Panc1 (cell line): ENCODE data around the gene CERT1. TPM values are rescaled to one million over a fixed set of nuclear protein-coding genes. Genes with fewer than 3 reads are reported as not detected.

ENCODE experiments used
- ATAC-seq: fragments of 200-7000 bp; cut with Tn5 transposase; 2 replicates; pipeline ENCODE4 v1.9.1; 2020; ENCODE audit warnings: mild to moderate bottlenecking, moderate library complexity
- BruUV-seq: library from RNA; stranded (reverse); fragments of 400-500 nt; replicated peaks from 2 replicates; lab custom pipeline; 2021; lab: Mats Ljungman, UMichigan
- CTCF ChIA-PET: fragments of 300-600 bp; sonication (Branson Sonifier 250); formaldehyde crosslinking; loops from one replicate; lab custom pipeline; 2022; ENCODE audit warnings: antibody characterized with exemption; lab: Charles Lee
- POLR2A ChIA-PET: fragments of 300-600 bp; sonication (Branson Sonifier 250); formaldehyde crosslinking; loops from one replicate; lab custom pipeline; 2022; ENCODE audit warnings: antibody characterized with exemption; lab: Charles Lee
- DNase-seq: peaks from one replicate; pipeline ENCODE4 v3.0.0-alpha.2; 2010; ENCODE audit warnings: low read depth, low spot score
- H3K27ac ChIP-seq: 2 replicates; pipeline ENCODE4 v1.5.1; 2011; ENCODE audit warnings: mild to moderate bottlenecking, low read length, inconsistent platforms
- H3K27me3 ChIP-seq: fragments of 200-500 bp; sonication (Bioruptor generic); 2 replicates; pipeline ENCODE4 v1.6.0; 2014; ENCODE audit warnings: low read length, inconsistent platforms; ENCODE audit not compliant: control insufficient read depth, insufficient read depth
- H3K36me3 ChIP-seq: fragments of 200-500 bp; sonication (Bioruptor generic); 2 replicates; pipeline ENCODE4 v1.5.1; 2014; ENCODE audit warnings: inconsistent platforms, mild to moderate bottlenecking, low read length, moderate library complexity; ENCODE audit not compliant: control insufficient read depth, insufficient read depth
- H3K4me1 ChIP-seq: 2 replicates; pipeline ENCODE4 v1.5.1; 2011; ENCODE audit warnings: inconsistent platforms, mild to moderate bottlenecking, low read length, moderate library complexity; ENCODE audit not compliant: control insufficient read depth, insufficient read depth
- H3K4me3 ChIP-seq, 2 experiments: 2 replicates each; pipeline ENCODE4 v1.5.1; 2011 to 2012; ENCODE audit warnings: low read depth in 2 of 2, low read length in 2 of 2, mild to moderate bottlenecking in 2 of 2, inconsistent platforms in 1 of 2, moderate library complexity in 1 of 2
- H3K9me3 ChIP-seq: fragments of 200-500 bp; sonication (Bioruptor generic); 2 replicates; pipeline ENCODE4 v1.5.1; 2014; ENCODE audit warnings: low read depth, mild to moderate bottlenecking, inconsistent platforms, low read length, moderate library complexity; ENCODE audit not compliant: control insufficient read depth, insufficient read depth
- CTCF ChIP-seq: fragments of 450-650 bp; IDR thresholded peaks from 2 replicates; pipeline ENCODE4 v1.5.1; 2017; ENCODE audit warnings: mild to moderate bottlenecking
- POLR2AphosphoS5 ChIP-seq: IDR thresholded peaks from 2 replicates; pipeline ENCODE4 v1.6.1; 2012; ENCODE audit warnings: mild to moderate bottlenecking, low read depth, low read length, moderate library complexity
- REST ChIP-seq, 2 experiments: IDR thresholded peaks; 2 replicates each; pipeline ENCODE4 v1.6.1; 2011 to 2012; ENCODE audit warnings: low read depth in 2 of 2, control low read depth in 1 of 2, low read length in 1 of 2, mild to moderate bottlenecking in 1 of 2, moderate library complexity in 1 of 2; ENCODE audit not compliant: insufficient read depth in 1 of 2
- SIN3A ChIP-seq: IDR thresholded peaks from 2 replicates; pipeline ENCODE4 v1.6.1; 2012; ENCODE audit warnings: low read depth, mild to moderate bottlenecking, low read length, moderate library complexity, borderline replicate concordance; ENCODE audit not compliant: insufficient read depth
- TCF7L2 ChIP-seq: IDR thresholded peaks from 2 replicates; pipeline ENCODE4 v1.6.1; 2011; ENCODE audit warnings: mild to moderate bottlenecking, low read depth, low read length, inconsistent platforms
- in situ Hi-C: cut with HindIII; loops from 2 replicates; pipeline ENCODE4 v1.10.0; 2016; ENCODE audit warnings: low sequenced_read_pairs, low pct_unique_long_range_greater_than_20kb
- intact Hi-C: fragments of 100-400 bp; cut with micrococcal nuclease; formaldehyde crosslinking; loops from one replicate; pipeline ENCODE4 v1.10.0; 2022; ENCODE audit not compliant: unreplicated experiment
- total RNA-seq: library from RNA; stranded (reverse); gene quantifications from one replicate; pipeline ENCODE4 v1.2.1, GENCODE V29; 2021; ENCODE audit not compliant: unreplicated experiment

Gene CERT1
- total RNA-seq, 1 experiment from 2014 or later, result 26.7 TPM

DNA sequence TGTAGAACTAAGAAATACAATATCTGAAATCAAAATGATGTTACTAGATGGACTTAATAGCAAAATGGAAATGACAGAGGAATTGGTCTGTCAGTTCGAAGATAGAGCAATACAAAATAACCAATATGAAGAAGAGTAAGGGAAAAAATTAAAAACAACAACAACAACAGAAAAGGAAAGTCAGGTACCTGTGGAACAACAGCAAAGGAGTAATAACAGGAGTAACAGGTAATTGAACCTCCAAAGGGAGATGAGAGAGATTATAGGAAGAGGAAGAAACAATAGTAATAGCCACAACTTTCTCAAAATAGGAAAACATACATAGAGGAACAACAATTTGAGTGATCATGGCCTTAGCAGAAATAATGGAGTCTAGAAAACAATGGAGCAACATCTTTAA, 13.9 kb upstream of the CERT1 start:
- H3K4me3 ChIP-seq, result no peak overlapping the region
- intact Hi-C loops, result no loop called here
- ATAC-seq (no peak), DNase-seq (no peak)
- in situ Hi-C loops, result no loop called here
- H3K4me1 ChIP-seq, result no peaks in the 10 kb centered on the region
- BruUV-seq, result TSS peak; percentile 28
- no peaks in the 10 kb centered on the region for H3K36me3 ChIP-seq
- ChIA-PET CTCF (no interaction called here), POLR2A (no interaction called here)
- peaks cover 16% of the 10 kb centered on the region; the same call in 1 of the 2 replicates for H3K9me3 ChIP-seq
- H3K27me3 ChIP-seq, result no peaks in the 10 kb centered on the region
- TF ChIP-seq REST (IDR thresholded peaks at IDR 0.05; ENCODE audit: insufficient read depth in 1 of 2, low read depth in 2 of 2, low read length in 1 of 2) (no peak), POLR2AphosphoS5 (no peak), CTCF (no peak), SIN3A (no peak), TCF7L2 (no peak)
- no peak overlapping the region for H3K27ac ChIP-seq

DNA sequence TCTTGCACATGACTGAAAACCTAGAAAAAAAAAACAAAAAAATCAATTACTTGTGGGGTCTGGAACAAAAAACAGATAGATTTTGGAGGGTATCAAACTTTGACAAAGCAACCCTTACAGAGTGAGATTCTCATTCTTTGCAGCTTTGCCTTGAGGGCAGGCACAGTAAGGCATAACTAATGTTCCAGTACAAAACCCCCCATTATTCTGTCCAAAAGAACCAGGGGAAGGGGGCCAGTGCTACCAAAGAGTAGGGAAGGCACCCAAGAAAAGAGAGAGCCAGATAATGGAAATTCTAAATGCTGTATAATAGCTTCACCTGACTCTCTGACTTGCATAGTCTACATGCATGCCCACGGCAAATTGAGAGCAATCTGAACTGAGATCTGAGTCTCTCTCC, 13.2 kb upstream of the CERT1 start:
- Histone ChIP-seq H3K27ac (no peak overlapping the region), H3K4me3 (no peak overlapping the region), H3K4me1 (no peaks in the 10 kb centered on the region), H3K27me3 (no peaks in the 10 kb centered on the region), H3K9me3 (peaks cover 16% of the 10 kb centered on the region; the same call in 1 of the 2 replicates), H3K36me3 (no peaks in the 10 kb centered on the region)
- CTCF ChIA-PET, result no interaction called here
- no peak for ATAC-seq
- intact Hi-C loops, result no loop called here
- TF ChIP-seq TCF7L2 (no peak), CTCF (no peak), SIN3A (no peak), REST (IDR thresholded peaks at IDR 0.05; ENCODE audit: insufficient read depth in 1 of 2, low read depth in 2 of 2, low read length in 1 of 2) (no peak), POLR2AphosphoS5 (no peak)
- in situ Hi-C loops, result no loop called here
- POLR2A ChIA-PET, result no interaction called here
- no peak for DNase-seq
- BruUV-seq, result no TSS peak
